Thoracic aorta (tissue), 2 donors: ENCODE measurements around the gene AZIN2. TPM values are rescaled to one million over a fixed set of nuclear protein-coding genes. Genes with fewer than 3 reads are reported as not detected.
"Not testable (repeated sequence)": the region's sequence is repeated elsewhere in the genome, so short reads cannot be mapped to it uniquely, and the experiment has no call there.

Source experiments
- ATAC-seq: fragments of 150-250 bp; one replicate; pipeline ENCODE4 v1.8.0; 2017; ENCODE audit warnings: low read depth; ENCODE audit not compliant: insufficient number of reproducible peaks, low FRiP score
- DNase-seq: peaks from one replicate; pipeline ENCODE4 v3.0.0-alpha.2; 2020; ENCODE audit warnings: low spot score
- H3K27ac ChIP-seq, 2 donors: fragments of 200-600 bp; sonication (generic); 1 replicate in 1 of 2; 2 replicates in 1 of 2; pipeline ENCODE4 v1.5.1; 2016; ENCODE audit warnings: mild to moderate bottlenecking in 2 of 2, moderate library complexity in 2 of 2
- H3K27me3 ChIP-seq: fragments of 200-600 bp; sonication (generic); replicated peaks from 2 replicates; pipeline ENCODE4 v1.6.0; 2016; ENCODE audit warnings: mild to moderate bottlenecking; ENCODE audit not compliant: insufficient read depth
- H3K36me3 ChIP-seq: fragments of 200-600 bp; sonication (generic); one replicate; pipeline ENCODE4 v1.5.1; 2016
- H3K4me1 ChIP-seq, 2 donors: fragments of 200-600 bp; sonication (generic); 1 replicate in 1 of 2; 2 replicates in 1 of 2; pipeline versions ENCODE4 v1.5.1 to v1.6.0; 2016; ENCODE audit warnings: low read depth in 2 of 2, mild to moderate bottlenecking in 1 of 2; ENCODE audit not compliant: control insufficient read depth in 1 of 2
- H3K4me3 ChIP-seq: fragments of 200-600 bp; sonication (generic); 2 replicates; pipeline ENCODE4 v1.5.1; 2016; ENCODE audit warnings: mild to moderate bottlenecking
- H3K9me3 ChIP-seq: fragments of 200-600 bp; sonication (generic); 2 replicates; pipeline ENCODE4 v1.5.1; 2016
- CTCF ChIP-seq: fragments of 200-600 bp; sonication (generic); IDR thresholded peaks from one replicate; pipeline ENCODE4 v1.5.1; 2019; ENCODE audit warnings: antibody characterized with exemption
- total RNA-seq, 2 donors: library from RNA; depleted of rRNA; stranded (reverse); fragments of >200 nt; gene quantifications; one replicate each; pipeline versions ENCODE4 v1.1.0 to v1.2.3, GENCODE V29; 2016

AZIN2 gene
- total RNA-seq, 2 donors from 2014 or later = 5.6 to 6.2 TPM

GRCh38 chr1:33121728-33122127, 40.8 kb downstream of the AZIN2 start:
- no peaks in the 10 kb centered on the region for H3K9me3 ChIP-seq

GRCh38 chr1:33122483-33123178, 41.7 kb downstream of the AZIN2 start:
- Histone ChIP-seq H3K9me3 (no peaks in the 10 kb centered on the region), H3K4me1 (peaks cover 10% of the 10 kb centered on the region in 2 donors), H3K4me3 (no peak overlapping the region), H3K27ac (no peak overlapping the region), H3K36me3 (no peaks in the 10 kb centered on the region), H3K27me3 (no peaks in the 10 kb centered on the region)
- no peak for DNase-seq
- ATAC-seq = no peak
- TF ChIP-seq CTCF = no peak

More at GRCh38 chr1:33121728-33122127, 40.8 kb downstream of the AZIN2 start:
- ATAC-seq (no peak), DNase-seq (no peak)
- Histone ChIP-seq H3K4me3 (no peak overlapping the region), H3K4me1 (peaks cover 8 to 10% of the 10 kb centered on the region in 2 donors), H3K27ac (no peak overlapping the region), H3K36me3 (no peaks in the 10 kb centered on the region), H3K27me3 (no peaks in the 10 kb centered on the region)
- TF ChIP-seq CTCF = no peak

GRCh38 chr1:33123266-33123665, 42.3 kb downstream of the AZIN2 start:
- Histone ChIP-seq H3K36me3 (no peaks in the 10 kb centered on the region), H3K4me3 (no peak overlapping the region), H3K27ac (no peak overlapping the region), H3K4me1 (peaks cover 13 to 16% of the 10 kb centered on the region in 2 donors), H3K27me3 (no peaks in the 10 kb centered on the region), H3K9me3 (no peaks in the 10 kb centered on the region)
- ATAC-seq (no peak), DNase-seq (no peak)
- no peak for TF ChIP-seq CTCF

GRCh38 chr1:33124647-33125046, 43.7 kb downstream of the AZIN2 start:
- H3K27me3 ChIP-seq, H3K36me3 ChIP-seq, H3K27ac ChIP-seq, DNase-seq, H3K9me3 ChIP-seq, H3K4me3 ChIP-seq, ATAC-seq: not testable (repeated sequence)
- peaks cover 13 to 17% of the 10 kb centered on the region in 2 donors for H3K4me1 ChIP-seq

GRCh38 chr1:33126411-33127000, 45.6 kb downstream of the AZIN2 start:
- ATAC-seq = no peak
- Histone ChIP-seq H3K9me3 (no peaks in the 10 kb centered on the region), H3K27ac (peak overlapping the region; percentile 76 to 87), H3K27me3 (no peaks in the 10 kb centered on the region), H3K4me1 (peaks cover 13 to 17% of the 10 kb centered on the region in 2 donors), H3K4me3 (peak overlapping the region; percentile 76), H3K36me3 (no peaks in the 10 kb centered on the region)
- DNase-seq = no peak
- TF ChIP-seq CTCF = no peak
